Panc1 (cell line): ENCODE data around the gene NMNAT3. TPM values are rescaled to one million over a fixed set of nuclear protein-coding genes. Genes with fewer than 3 reads are reported as not detected.

Experiments used
- ATAC-seq: fragments of 200-7000 bp; cut with Tn5 transposase; 2 replicates; pipeline ENCODE4 v1.9.1; 2020; ENCODE audit warnings: mild to moderate bottlenecking, moderate library complexity
- BruUV-seq: library from RNA; stranded (reverse); fragments of 400-500 nt; replicated peaks from 2 replicates; lab custom pipeline; 2021; lab: Mats Ljungman, UMichigan
- CTCF ChIA-PET: fragments of 300-600 bp; sonication (Branson Sonifier 250); formaldehyde crosslinking; loops from one replicate; lab custom pipeline; 2022; ENCODE audit warnings: antibody characterized with exemption; lab: Charles Lee
- POLR2A ChIA-PET: fragments of 300-600 bp; sonication (Branson Sonifier 250); formaldehyde crosslinking; loops from one replicate; lab custom pipeline; 2022; ENCODE audit warnings: antibody characterized with exemption; lab: Charles Lee
- DNase-seq: peaks from one replicate; pipeline ENCODE4 v3.0.0-alpha.2; 2010; ENCODE audit warnings: low read depth, low spot score
- H3K27ac ChIP-seq: 2 replicates; pipeline ENCODE4 v1.5.1; 2011; ENCODE audit warnings: mild to moderate bottlenecking, low read length, inconsistent platforms
- H3K27me3 ChIP-seq: fragments of 200-500 bp; sonication (Bioruptor generic); 2 replicates; pipeline ENCODE4 v1.6.0; 2014; ENCODE audit warnings: low read length, inconsistent platforms; ENCODE audit not compliant: control insufficient read depth, insufficient read depth
- H3K36me3 ChIP-seq: fragments of 200-500 bp; sonication (Bioruptor generic); 2 replicates; pipeline ENCODE4 v1.5.1; 2014; ENCODE audit warnings: inconsistent platforms, mild to moderate bottlenecking, low read length, moderate library complexity; ENCODE audit not compliant: control insufficient read depth, insufficient read depth
- H3K4me1 ChIP-seq: 2 replicates; pipeline ENCODE4 v1.5.1; 2011; ENCODE audit warnings: inconsistent platforms, mild to moderate bottlenecking, low read length, moderate library complexity; ENCODE audit not compliant: control insufficient read depth, insufficient read depth
- H3K4me3 ChIP-seq, 2 experiments: 2 replicates each; pipeline ENCODE4 v1.5.1; 2011 to 2012; ENCODE audit warnings: low read depth in 2 of 2, low read length in 2 of 2, mild to moderate bottlenecking in 2 of 2, inconsistent platforms in 1 of 2, moderate library complexity in 1 of 2
- H3K9me3 ChIP-seq: fragments of 200-500 bp; sonication (Bioruptor generic); 2 replicates; pipeline ENCODE4 v1.5.1; 2014; ENCODE audit warnings: low read depth, mild to moderate bottlenecking, inconsistent platforms, low read length, moderate library complexity; ENCODE audit not compliant: control insufficient read depth, insufficient read depth
- CTCF ChIP-seq: fragments of 450-650 bp; IDR thresholded peaks from 2 replicates; pipeline ENCODE4 v1.5.1; 2017; ENCODE audit warnings: mild to moderate bottlenecking
- POLR2AphosphoS5 ChIP-seq: IDR thresholded peaks from 2 replicates; pipeline ENCODE4 v1.6.1; 2012; ENCODE audit warnings: mild to moderate bottlenecking, low read depth, low read length, moderate library complexity
- REST ChIP-seq, 2 experiments: IDR thresholded peaks; 2 replicates each; pipeline ENCODE4 v1.6.1; 2011 to 2012; ENCODE audit warnings: low read depth in 2 of 2, control low read depth in 1 of 2, low read length in 1 of 2, mild to moderate bottlenecking in 1 of 2, moderate library complexity in 1 of 2; ENCODE audit not compliant: insufficient read depth in 1 of 2
- SIN3A ChIP-seq: IDR thresholded peaks from 2 replicates; pipeline ENCODE4 v1.6.1; 2012; ENCODE audit warnings: low read depth, mild to moderate bottlenecking, low read length, moderate library complexity, borderline replicate concordance; ENCODE audit not compliant: insufficient read depth
- TCF7L2 ChIP-seq: IDR thresholded peaks from 2 replicates; pipeline ENCODE4 v1.6.1; 2011; ENCODE audit warnings: mild to moderate bottlenecking, low read depth, low read length, inconsistent platforms
- in situ Hi-C: cut with HindIII; loops from 2 replicates; pipeline ENCODE4 v1.10.0; 2016; ENCODE audit warnings: low sequenced_read_pairs, low pct_unique_long_range_greater_than_20kb
- intact Hi-C: fragments of 100-400 bp; cut with micrococcal nuclease; formaldehyde crosslinking; loops from one replicate; pipeline ENCODE4 v1.10.0; 2022; ENCODE audit not compliant: unreplicated experiment
- total RNA-seq: library from RNA; stranded (reverse); gene quantifications from one replicate; pipeline ENCODE4 v1.2.1, GENCODE V29; 2021; ENCODE audit not compliant: unreplicated experiment

Gene NMNAT3
- total RNA-seq, 1 experiment from 2014 or later = 1.9 TPM

- Histone ChIP-seq H3K4me3 (no peak overlapping the region), H3K27me3 (no peaks in the 10 kb centered on the region), H3K27ac (no peak overlapping the region), H3K36me3 (no peaks in the 10 kb centered on the region), H3K4me1 (no peaks in the 10 kb centered on the region), H3K9me3 (peaks cover 7% of the 10 kb centered on the region; the same call in 1 of the 2 replicates)
- CTCF ChIA-PET = no interaction called here
- intact Hi-C loops (no loop called here), in situ Hi-C loops (no loop called here)
- DNase-seq (no peak), ATAC-seq (no peak)
- TF ChIP-seq REST (IDR thresholded peaks at IDR 0.05; ENCODE audit: insufficient read depth in 1 of 2, low read depth in 2 of 2, low read length in 1 of 2) = no peak
- TF ChIP-seq SIN3A = no peak
- TF ChIP-seq CTCF = no peak
- no peak for TF ChIP-seq TCF7L2
- no peak for TF ChIP-seq POLR2AphosphoS5
- POLR2A ChIA-PET = no interaction called here
- BruUV-seq = no TSS peak
These were observed 50.0 kb downstream of the NMNAT3 start for GRCh38 chr3:139627759-139628158.

GRCh38 chr3:139620438-139620837 is 57.3 kb downstream of the NMNAT3 start:
- Histone ChIP-seq H3K36me3 (no peaks in the 10 kb centered on the region), H3K27me3 (no peaks in the 10 kb centered on the region), H3K4me3 (no peak overlapping the region), H3K27ac (no peak overlapping the region), H3K4me1 (no peaks in the 10 kb centered on the region), H3K9me3 (peaks cover under 1% of the 10 kb centered on the region; the same call in 1 of the 2 replicates)
- TF ChIP-seq SIN3A (no peak), REST (IDR thresholded peaks at IDR 0.05; ENCODE audit: insufficient read depth in 1 of 2, low read depth in 2 of 2, low read length in 1 of 2) (no peak), POLR2AphosphoS5 (no peak), CTCF (no peak), TCF7L2 (no peak)
- no peak for DNase-seq
- intact Hi-C loops = no loop called here
- in situ Hi-C loops = no loop called here
- no peak for ATAC-seq
- ChIA-PET POLR2A (no interaction called here), CTCF (no interaction called here)
- BruUV-seq = no TSS peak
